Esophagus muscularis mucosa (tissue), 4 donors: Measurements from ENCODE around the gene TMEM154.

Source experiments
- EP300 ChIP-seq: sonication (generic); formaldehyde crosslinking; IDR thresholded peaks from one replicate; pipeline ENCODE4 v1.6.1; 2017; ENCODE audit warnings: antibody characterized with exemption
- POLR2AphosphoS5 ChIP-seq, 2 donors: sonication (generic); formaldehyde crosslinking; IDR thresholded peaks; one replicate each; pipeline ENCODE4 v1.6.1; 2017; ENCODE audit warnings: antibody characterized with exemption in 2 of 2
- TF ChIP-seq, protein P1 (sequence below), 3 experiments: fragments of 200-600 bp in 2 of 3; fragments of 450-650 bp in 1 of 3; sonication (generic) in 2 of 3; IDR thresholded peaks; one replicate each; pipeline ENCODE4 v1.5.1; 2017 to 2019; ENCODE audit warnings: antibody characterized with exemption in 3 of 3, mild to moderate bottlenecking in 2 of 3, moderate library complexity in 1 of 3

- TF ChIP-seq POLR2AphosphoS5 (IDR thresholded peaks at IDR 0.05) (no peak), EP300 (no peak)
- TF ChIP-seq, protein P1, sequence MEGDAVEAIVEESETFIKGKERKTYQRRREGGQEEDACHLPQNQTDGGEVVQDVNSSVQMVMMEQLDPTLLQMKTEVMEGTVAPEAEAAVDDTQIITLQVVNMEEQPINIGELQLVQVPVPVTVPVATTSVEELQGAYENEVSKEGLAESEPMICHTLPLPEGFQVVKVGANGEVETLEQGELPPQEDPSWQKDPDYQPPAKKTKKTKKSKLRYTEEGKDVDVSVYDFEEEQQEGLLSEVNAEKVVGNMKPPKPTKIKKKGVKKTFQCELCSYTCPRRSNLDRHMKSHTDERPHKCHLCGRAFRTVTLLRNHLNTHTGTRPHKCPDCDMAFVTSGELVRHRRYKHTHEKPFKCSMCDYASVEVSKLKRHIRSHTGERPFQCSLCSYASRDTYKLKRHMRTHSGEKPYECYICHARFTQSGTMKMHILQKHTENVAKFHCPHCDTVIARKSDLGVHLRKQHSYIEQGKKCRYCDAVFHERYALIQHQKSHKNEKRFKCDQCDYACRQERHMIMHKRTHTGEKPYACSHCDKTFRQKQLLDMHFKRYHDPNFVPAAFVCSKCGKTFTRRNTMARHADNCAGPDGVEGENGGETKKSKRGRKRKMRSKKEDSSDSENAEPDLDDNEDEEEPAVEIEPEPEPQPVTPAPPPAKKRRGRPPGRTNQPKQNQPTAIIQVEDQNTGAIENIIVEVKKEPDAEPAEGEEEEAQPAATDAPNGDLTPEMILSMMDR (IDR thresholded peaks at IDR 0.05), result no peak
Observed at GRCh38 chr4:152575533-152575932, 104.3 kb downstream of the TMEM154 start.
